ENCODE data around the gene CMSS1.
"Not testable (repeated sequence)": the region's sequence is repeated elsewhere in the genome, so short reads cannot be mapped to it uniquely, and the experiment has no call there.

The CMSS1 gene

GRCh38 chr3:100033184-100033583 is 215.5 kb downstream of the CMSS1 start:
- DNase-seq, result no peak

DNA sequence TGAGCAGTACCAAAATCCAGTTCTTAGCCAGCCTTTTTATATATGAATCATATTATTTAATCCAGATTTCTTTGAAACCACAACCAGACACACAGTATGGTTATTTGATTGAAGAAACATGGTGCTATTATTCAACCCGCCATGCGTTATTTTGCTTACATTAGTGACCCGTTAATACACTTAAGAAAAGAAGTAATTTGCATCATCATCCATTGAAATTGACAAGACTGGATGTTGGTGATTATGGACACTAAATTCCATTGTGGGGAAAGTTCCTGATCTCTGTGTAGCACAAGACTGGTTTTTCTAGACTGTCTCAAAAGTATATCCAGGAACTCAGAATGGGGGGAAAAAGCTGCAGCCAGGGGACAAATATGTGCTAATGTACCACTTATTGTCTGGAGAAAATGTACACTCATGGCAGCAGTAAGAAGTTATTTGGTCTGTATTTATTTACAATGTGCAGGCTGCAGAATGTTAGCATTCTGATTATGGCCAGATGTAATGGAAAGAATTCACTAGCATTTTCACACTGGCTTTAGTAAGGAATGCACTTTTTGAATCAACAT is 216.3 kb downstream of the CMSS1 start:
- no peak for DNase-seq

- DNase-seq, result no peak
Measured at GRCh38 chr3:100039075-100039474, 221.4 kb downstream of the CMSS1 start.

DNA sequence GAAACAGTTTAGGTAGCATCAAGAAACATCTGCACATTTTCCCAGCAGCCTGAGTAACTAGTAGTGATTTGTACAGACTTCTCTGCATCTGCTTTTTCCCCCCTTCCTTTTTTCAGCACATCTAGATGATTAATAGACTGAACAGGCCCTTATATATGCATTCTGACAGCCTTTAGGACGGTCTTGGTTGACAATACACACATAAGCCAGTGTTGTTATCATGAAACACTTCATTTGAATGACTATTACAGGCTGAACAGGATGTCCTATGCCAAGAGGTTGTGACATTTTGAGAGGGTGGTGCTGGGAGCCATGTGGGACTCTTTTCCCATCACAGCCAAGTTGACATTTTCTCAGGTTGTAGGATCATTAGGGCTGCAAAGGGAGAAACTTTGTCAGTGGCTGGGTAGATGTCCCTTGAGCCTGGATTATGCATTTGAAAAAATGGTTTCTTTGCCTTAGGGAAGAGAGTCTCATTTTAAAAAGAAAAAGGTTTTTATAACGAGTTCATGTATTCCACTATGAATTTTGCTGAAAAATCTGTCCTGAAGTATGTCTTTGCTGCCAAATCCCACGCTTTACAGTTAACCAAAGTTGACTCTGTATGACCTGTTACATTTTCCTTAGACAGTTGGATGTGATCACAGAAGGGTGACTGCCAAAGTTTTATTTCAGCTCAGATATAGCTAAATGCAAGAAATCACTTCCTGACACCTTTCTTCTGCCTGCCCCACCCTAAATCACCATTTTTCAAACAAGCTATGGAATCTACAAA is 223.0 kb downstream of the CMSS1 start:
- no peak for DNase-seq

GRCh38 chr3:100041328-100041749 is 223.7 kb downstream of the CMSS1 start:
- peak; percentile 5 to 23 for DNase-seq

DNA sequence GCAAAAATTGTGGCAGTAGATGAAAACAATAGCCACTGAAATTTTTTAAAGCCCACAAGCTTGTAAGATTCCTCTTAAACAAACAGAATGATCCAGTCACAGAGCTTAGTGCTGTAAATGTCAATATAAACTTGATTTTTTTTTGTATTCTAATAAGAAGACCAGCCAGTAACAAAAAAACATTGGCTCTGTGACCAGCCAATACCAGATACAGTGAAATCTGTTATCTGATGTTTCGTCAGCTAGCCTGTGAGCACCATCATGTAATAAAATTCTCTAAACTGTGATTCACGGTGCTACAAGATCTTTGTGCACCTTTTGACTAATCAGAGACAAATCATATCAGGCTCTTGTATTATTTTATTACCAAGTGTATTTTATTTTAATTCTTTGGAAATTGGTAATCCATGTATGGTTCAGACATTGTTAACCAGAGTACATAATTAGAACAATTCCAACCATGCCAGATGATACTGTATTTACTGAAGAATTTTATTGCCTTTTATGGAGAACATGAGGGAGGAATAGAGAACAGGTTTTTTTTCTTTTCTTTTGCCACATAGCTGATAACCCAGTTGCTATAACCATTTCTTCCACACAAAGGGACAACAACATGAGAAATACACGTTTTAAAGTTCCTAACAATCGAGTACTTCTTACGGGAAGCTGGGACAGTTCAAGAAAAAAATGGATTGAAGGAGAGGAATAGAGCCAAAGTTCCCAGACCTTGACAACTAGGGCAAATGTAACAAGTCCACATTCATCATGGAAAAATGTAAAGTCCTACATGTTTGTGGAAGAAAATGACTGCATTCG is 224.7 kb downstream of the CMSS1 start:
- no peak for DNase-seq

- DNase-seq, result no peak
Measured at GRCh38 chr3:100043271-100043670, 225.6 kb downstream of the CMSS1 start.

GRCh38 chr3:100044369-100044768 is 226.7 kb downstream of the CMSS1 start:
- no peak for DNase-seq

DNA sequence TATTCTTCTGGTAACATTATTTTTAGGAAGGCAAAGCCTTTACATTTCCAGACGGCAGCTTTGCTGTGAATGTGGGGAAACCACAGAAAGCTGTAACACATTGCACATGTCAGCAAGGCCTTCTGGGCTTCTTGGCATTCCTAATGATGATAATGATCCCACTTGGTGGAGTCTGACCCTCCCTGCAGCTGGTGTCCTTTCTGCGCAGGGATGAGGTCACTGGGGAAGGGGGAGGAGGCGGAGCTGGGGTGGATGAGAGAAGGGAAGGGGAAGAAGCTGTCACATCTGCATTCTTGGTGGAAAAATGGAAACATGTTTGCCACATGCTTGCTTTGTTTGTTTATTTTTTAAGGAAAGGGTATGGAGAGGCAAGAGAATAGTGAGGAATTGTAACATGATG is 228.0 kb downstream of the CMSS1 start:
- DNase-seq, result no peak

- no peak for DNase-seq
Measured at GRCh38 chr3:100046986-100047385, 229.3 kb downstream of the CMSS1 start.

DNA sequence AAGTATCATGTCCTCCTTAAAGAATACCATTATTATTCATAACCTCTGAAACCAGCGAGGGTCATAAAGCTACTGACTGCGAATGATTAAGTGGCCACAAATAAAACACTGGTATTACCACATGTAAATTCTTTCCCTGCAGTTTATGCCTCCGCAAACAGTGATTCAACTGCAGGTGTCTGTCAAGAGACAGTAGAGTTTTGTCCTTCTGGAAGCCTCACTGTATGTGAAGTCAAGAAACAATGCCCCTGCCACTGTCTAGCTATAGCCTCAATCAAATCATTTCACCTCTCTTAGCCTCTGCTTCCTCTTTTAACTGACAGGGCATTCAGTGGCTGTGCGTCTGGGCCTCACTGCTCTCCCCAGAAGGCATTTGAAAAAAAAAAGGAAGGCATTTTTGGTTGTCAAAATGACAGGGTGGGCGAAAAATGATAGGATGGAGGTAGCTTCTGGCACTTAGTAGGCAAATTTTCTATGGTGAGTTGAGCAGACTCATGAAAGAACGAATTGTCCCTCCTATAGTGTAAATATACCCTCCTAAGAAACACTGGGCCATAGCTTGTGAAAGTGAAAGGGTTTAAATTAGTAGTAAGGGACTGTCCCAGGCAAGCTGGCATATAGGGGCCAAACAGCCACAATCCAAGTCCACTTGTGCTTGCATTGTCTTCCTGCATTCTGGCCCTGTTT is 229.9 kb downstream of the CMSS1 start:
- DNase-seq, result no peak

- DNase-seq, result no peak
Measured at GRCh38 chr3:100048248-100048647, 230.6 kb downstream of the CMSS1 start.

- not testable (repeated sequence) for DNase-seq
Measured at GRCh38 chr3:100051513-100051912, 233.9 kb downstream of the CMSS1 start.

DNA sequence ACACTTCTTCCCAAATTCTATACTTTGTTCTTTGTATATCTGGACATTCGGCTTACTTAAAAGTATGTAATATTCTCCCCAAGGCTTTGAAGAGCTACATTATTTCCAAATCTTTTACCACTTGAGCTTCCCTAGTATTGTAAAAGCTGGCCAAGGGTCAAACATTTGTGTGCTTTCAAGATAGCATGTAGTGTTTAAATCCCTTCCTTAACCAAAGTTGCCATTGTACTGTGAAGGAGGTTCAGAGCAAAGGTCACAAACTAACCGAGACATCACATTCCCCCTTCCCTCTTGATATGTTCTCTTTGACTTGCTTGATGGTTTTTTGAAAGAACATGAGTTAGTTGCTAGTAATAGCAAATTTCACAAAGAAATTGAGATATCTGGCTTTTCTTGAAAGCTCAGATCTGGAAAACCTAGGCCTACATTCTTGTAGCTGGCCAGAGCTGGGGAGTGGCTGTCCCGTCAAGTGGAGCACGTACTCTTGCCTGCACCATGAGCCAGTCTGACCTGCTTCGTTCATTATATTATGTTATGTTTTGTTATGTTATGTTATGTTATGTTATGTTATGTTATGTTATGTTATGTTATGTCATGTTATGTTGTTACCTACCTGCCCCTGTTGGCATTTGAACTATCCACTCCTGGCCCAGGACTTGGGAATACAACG is 236.4 kb downstream of the CMSS1 start:
- DNase-seq, result no peak

- DNase-seq, result no peak
Measured at GRCh38 chr3:100057716-100058575, 240.3 kb downstream of the CMSS1 start.

GRCh38 chr3:100059472-100059871 is 241.8 kb downstream of the CMSS1 start:
- DNase-seq, result no peak

- DNase-seq, result no peak
Measured at GRCh38 chr3:100060685-100061484, 243.2 kb downstream of the CMSS1 start.

DNA sequence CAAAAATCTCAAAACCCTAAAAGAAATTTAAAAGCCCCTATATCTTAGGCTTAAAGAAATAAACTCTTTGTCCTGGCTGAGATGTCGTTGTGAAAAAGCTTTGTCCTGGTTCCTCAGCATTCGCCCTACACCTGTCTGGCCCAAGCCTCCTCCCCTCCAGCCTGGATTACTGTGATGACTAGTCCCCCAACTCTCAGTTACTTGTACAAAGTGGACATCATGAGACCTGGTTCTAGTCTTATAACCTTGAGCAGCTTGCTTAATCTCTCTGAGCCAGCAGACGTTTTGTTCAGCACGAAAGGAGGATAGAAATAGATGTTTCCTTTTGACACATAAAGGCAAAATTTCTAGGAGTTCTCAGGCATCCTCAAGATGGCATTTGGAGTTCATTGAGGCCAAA is 245.0 kb downstream of the CMSS1 start:
- no peak for DNase-seq

GRCh38 chr3:100063929-100064461 is 246.3 kb downstream of the CMSS1 start:
- no peak for DNase-seq

GRCh38 chr3:100067589-100067988 is 249.9 kb downstream of the CMSS1 start:
- no peak for DNase-seq

Data from NCI-H446 (cell line).